ENCODE measurements around the gene SENP6.

SENP6 gene

GRCh38 chr6:75601304-75602245 lies at the start of gene SENP6:
Gene SENP6 (plus strand): TSS chr6:75601880. CDS start chr6:75602525, 645 bp downstream.
- DNase-seq (ENCODE audit: low read depth) = peak; percentile 84
- TF ChIP-seq CTCF (IDR thresholded peaks at IDR 0.05; ENCODE audit: insufficient read depth, low read depth, low read length, missing control alignments) = no peak
- peak within 1 kb of the TSS; percentile 93 for H3K4me3 ChIP-seq (ENCODE audit: low read length)

GRCh38 chr6:75556240-75556639 lies 45.4 kb upstream of the SENP6 start:
- no peak overlapping the region for H3K4me3 ChIP-seq (ENCODE audit: low read length)
- no peak for TF ChIP-seq CTCF (IDR thresholded peaks at IDR 0.05; ENCODE audit: insufficient read depth, low read depth, low read length, missing control alignments)
- DNase-seq (ENCODE audit: low read depth) = no peak

GRCh38 chr6:75557068-75557467 lies 44.6 kb upstream of the SENP6 start:
- no peak overlapping the region for H3K4me3 ChIP-seq (ENCODE audit: low read length)
- no peak for TF ChIP-seq CTCF (IDR thresholded peaks at IDR 0.05; ENCODE audit: insufficient read depth, low read depth, low read length, missing control alignments)
- no peak for DNase-seq (ENCODE audit: low read depth)

GRCh38 chr6:75563032-75563431 lies 38.6 kb upstream of the SENP6 start:
- peak; percentile 54 for DNase-seq (ENCODE audit: low read depth)
- H3K4me3 ChIP-seq (ENCODE audit: low read length) = no peak overlapping the region
- peak; percentile 61 for TF ChIP-seq CTCF (IDR thresholded peaks at IDR 0.05; ENCODE audit: insufficient read depth, low read depth, low read length, missing control alignments)

GRCh38 chr6:75566137-75566767 lies 35.4 kb upstream of the SENP6 start:
- H3K4me3 ChIP-seq (ENCODE audit: low read length) = no peak overlapping the region
- no peak for TF ChIP-seq CTCF (IDR thresholded peaks at IDR 0.05; ENCODE audit: insufficient read depth, low read depth, low read length, missing control alignments)
- no peak for DNase-seq (ENCODE audit: low read depth)

- DNase-seq (ENCODE audit: low read depth) = no peak
- TF ChIP-seq CTCF (IDR thresholded peaks at IDR 0.05; ENCODE audit: insufficient read depth, low read depth, low read length, missing control alignments) = no peak
Measured at GRCh38 chr6:75568100-75568499, 33.6 kb upstream of the SENP6 start.

More at GRCh38 chr6:75568100-75568499, 33.6 kb upstream of the SENP6 start:
- H3K4me3 ChIP-seq (ENCODE audit: low read length) = no peak overlapping the region

All from epithelial cell of esophagus (primary cell).